Gastroesophageal sphincter (tissue), 3 donors: ENCODE data around the gene AFG1L.
A peak's percentile ranks its signal among the peaks of the same experiment; 100 is the strongest.

Experiments used
- EP300 ChIP-seq: sonication (generic); formaldehyde crosslinking; IDR thresholded peaks from one replicate; pipeline ENCODE4 v1.6.1; 2017; ENCODE audit warnings: antibody characterized with exemption, mild to moderate bottlenecking
- TF ChIP-seq, protein P1 (sequence below), 4 experiments: fragments of 200-600 bp in 2 of 4; fragments of 450-650 bp in 2 of 4; sonication (generic) in 1 of 4; IDR thresholded peaks; one replicate each; pipeline ENCODE4 v1.5.1; 2017 to 2019; ENCODE audit warnings: antibody characterized with exemption in 4 of 4, mild to moderate bottlenecking in 2 of 4, moderate library complexity in 2 of 4

- TF ChIP-seq EP300 = no peak
- TF ChIP-seq, protein P1, sequence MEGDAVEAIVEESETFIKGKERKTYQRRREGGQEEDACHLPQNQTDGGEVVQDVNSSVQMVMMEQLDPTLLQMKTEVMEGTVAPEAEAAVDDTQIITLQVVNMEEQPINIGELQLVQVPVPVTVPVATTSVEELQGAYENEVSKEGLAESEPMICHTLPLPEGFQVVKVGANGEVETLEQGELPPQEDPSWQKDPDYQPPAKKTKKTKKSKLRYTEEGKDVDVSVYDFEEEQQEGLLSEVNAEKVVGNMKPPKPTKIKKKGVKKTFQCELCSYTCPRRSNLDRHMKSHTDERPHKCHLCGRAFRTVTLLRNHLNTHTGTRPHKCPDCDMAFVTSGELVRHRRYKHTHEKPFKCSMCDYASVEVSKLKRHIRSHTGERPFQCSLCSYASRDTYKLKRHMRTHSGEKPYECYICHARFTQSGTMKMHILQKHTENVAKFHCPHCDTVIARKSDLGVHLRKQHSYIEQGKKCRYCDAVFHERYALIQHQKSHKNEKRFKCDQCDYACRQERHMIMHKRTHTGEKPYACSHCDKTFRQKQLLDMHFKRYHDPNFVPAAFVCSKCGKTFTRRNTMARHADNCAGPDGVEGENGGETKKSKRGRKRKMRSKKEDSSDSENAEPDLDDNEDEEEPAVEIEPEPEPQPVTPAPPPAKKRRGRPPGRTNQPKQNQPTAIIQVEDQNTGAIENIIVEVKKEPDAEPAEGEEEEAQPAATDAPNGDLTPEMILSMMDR (IDR thresholded peaks at IDR 0.05) = peak; percentile 67 to 87 (median 81)
Observed at GRCh38 chr6:108526739-108527174, 231.9 kb downstream of the AFG1L start.
